ENCODE data around the gene PLP2.

Gene PLP2

DNA sequence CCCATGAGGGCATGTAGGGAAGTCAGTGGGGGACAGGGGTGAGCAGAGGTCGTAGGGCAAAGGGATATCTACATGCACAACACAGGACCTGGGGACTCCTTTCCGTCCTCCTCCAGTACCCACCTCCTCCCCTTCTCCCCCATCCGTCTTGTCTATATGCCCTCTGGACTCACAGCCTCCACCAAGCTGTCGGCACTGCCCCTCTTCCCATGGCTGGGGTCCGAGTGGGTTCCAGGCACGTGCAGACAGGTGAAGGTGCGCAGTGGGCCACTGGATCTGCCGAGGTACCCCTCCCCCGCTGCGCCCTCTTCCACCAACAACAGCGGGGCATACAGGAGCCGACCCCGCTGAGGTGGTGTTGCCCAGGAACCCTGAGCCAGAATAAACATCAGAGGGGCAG is 33.7 kb downstream of the PLP2 start:
- ChIA-PET CTCF (no interaction called here), POLR2A (no interaction called here)
- DNase-seq (ENCODE audit: extremely low spot score) = no peak
- TF ChIP-seq NFRKB (IDR thresholded peaks at IDR 0.05) = no peak
- TF ChIP-seq SUZ12 (IDR thresholded peaks at IDR 0.05) = no peak
- no peak for TF ChIP-seq ARNT (IDR thresholded peaks at IDR 0.05)
- no peak for TF ChIP-seq L3MBTL2 (conservative IDR thresholded peaks at IDR 0.05)
- TF ChIP-seq ELF4 (IDR thresholded peaks at IDR 0.05) = no peak
- no peak for TF ChIP-seq FOXA1 (IDR thresholded peaks at IDR 0.05)
- no peak for TF ChIP-seq HDGF (IDR thresholded peaks at IDR 0.05; ENCODE audit: borderline replicate concordance)

DNA sequence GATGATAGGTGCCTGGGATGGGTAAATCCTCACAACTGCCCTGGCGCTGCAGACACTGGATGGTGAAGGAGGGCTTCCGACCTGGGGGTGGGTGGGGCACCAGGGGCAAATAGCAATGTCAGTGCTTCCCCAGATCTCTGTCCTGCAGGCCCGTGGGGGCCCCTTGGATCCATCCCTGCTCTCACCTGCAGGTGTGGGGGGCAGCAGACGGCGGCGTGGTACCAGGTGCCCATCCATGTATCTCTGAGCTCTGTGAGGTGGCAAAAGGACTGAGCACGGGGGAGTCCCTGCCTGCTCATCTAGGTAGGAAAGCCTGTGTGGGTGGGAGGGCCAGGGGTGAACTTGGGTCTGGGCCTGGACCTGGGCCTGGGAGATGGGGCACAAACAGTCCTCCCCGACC is 34.8 kb downstream of the PLP2 start:
- DNase-seq (ENCODE audit: extremely low spot score) = no peak
- ChIA-PET CTCF (no interaction called here), POLR2A (interaction anchor here (0.8 kb wide), 1 partner anchor 29 kb away, joined by 3 read pairs; the partner anchor contains the start of gene CCDC22)
- TF ChIP-seq SP1 (IDR thresholded peaks at IDR 0.05) (no peak), ELF4 (IDR thresholded peaks at IDR 0.05) (no peak), FOXM1 (IDR thresholded peaks at IDR 0.05; ENCODE audit: borderline replicate concordance) (no peak), ZNF384 (IDR thresholded peaks at IDR 0.05) (no peak), TARDBP (IDR thresholded peaks at IDR 0.05) (no peak), CTBP1 (IDR thresholded peaks at IDR 0.05; ENCODE audit: borderline replicate concordance) (no peak), FOXK2 (IDR thresholded peaks at IDR 0.05) (no peak), ARNT (IDR thresholded peaks at IDR 0.05) (no peak), HDGF (IDR thresholded peaks at IDR 0.05; ENCODE audit: borderline replicate concordance) (no peak), NFRKB (IDR thresholded peaks at IDR 0.05) (no peak), LEF1 (IDR thresholded peaks at IDR 0.05; ENCODE audit: borderline replicate concordance) (no peak), BHLHE40 (IDR thresholded peaks at IDR 0.05; ENCODE audit: borderline replicate concordance) (no peak), SUZ12 (IDR thresholded peaks at IDR 0.05) (no peak), L3MBTL2 (conservative IDR thresholded peaks at IDR 0.05) (no peak), FOXA1 (IDR thresholded peaks at IDR 0.05) (no peak)
- TF ChIP-seq, protein P1, sequence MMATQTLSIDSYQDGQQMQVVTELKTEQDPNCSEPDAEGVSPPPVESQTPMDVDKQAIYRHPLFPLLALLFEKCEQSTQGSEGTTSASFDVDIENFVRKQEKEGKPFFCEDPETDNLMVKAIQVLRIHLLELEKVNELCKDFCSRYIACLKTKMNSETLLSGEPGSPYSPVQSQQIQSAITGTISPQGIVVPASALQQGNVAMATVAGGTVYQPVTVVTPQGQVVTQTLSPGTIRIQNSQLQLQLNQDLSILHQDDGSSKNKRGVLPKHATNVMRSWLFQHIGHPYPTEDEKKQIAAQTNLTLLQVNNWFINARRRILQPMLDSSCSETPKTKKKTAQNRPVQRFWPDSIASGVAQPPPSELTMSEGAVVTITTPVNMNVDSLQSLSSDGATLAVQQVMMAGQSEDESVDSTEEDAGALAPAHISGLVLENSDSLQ (IDR thresholded peaks at IDR 0.05) = no peak

DNA sequence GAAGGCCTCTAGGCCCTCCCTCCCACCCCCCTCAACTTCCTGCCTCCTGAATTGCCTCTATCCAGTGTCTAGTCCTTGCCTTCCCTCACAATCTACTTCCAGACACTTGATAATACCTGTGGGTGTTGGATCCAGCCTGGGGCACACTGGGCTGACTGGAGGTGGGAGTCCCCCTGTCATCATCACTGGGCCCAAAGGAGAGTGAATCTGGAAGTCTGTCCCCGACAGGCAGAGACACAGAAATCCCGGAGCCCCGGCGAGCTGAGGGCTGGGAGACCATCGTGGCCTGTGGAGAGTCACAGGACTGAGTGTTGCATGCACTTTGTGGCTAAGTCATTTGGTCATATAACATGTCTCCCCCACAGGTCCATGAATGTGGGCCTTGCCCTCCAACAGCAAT is 36.7 kb downstream of the PLP2 start:
- DNase-seq (ENCODE audit: extremely low spot score) = no peak
- POLR2A ChIA-PET = no interaction called here
- CTCF ChIA-PET = no interaction called here
- TF ChIP-seq LEF1 (IDR thresholded peaks at IDR 0.05; ENCODE audit: borderline replicate concordance) (no peak), L3MBTL2 (conservative IDR thresholded peaks at IDR 0.05) (no peak), HDGF (IDR thresholded peaks at IDR 0.05; ENCODE audit: borderline replicate concordance) (no peak), FOXK2 (IDR thresholded peaks at IDR 0.05) (no peak), FOXM1 (IDR thresholded peaks at IDR 0.05; ENCODE audit: borderline replicate concordance) (no peak), CTBP1 (IDR thresholded peaks at IDR 0.05; ENCODE audit: borderline replicate concordance) (no peak)

DNA sequence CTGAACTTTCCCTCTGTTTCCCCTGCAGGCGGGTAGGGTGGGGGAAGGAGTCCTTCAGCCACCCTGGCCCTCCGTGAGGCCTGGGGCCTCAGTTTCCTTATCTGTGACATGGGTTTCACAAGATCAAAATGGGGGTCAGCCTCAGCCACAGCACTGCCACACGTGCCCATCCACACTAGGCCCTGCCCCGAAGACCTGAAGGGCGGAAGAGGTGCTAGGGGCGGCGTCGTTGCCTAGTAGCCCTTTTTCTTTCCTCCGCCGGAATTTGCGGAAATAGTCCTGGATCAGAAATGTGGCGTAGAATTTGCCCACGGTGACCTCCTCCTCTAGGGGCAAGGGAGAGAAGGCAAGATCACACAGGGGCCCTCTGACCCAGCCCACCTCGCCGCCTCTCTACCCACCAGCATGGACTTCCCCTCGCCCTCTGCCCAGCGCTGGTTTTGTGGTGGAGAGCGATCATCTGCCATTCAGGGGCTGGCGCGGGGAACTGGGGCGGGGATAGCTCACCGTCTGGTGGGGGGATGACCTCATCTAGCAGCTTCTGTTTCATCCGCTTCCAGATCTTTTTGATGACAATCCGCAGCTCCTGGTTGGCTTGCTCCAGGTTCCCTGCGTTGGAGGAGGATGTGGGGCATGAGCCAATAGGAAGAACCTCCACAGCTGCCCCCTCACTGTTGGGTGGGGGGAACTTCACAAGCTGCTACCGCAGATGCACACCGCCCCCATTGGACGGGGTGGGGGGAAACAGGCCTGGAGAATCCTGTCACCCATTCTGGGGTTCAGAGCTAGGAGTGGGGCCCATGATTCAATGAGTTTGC is 37.9 kb downstream of the PLP2 start:
- ChIA-PET POLR2A (no interaction called here), CTCF (no interaction called here)
- no peak for DNase-seq (ENCODE audit: extremely low spot score)
- TF ChIP-seq ELF4 (IDR thresholded peaks at IDR 0.05) = no peak
- no peak for TF ChIP-seq SP1 (IDR thresholded peaks at IDR 0.05)
- TF ChIP-seq BHLHE40 (IDR thresholded peaks at IDR 0.05; ENCODE audit: borderline replicate concordance) = no peak
- no peak for TF ChIP-seq FOXM1 (IDR thresholded peaks at IDR 0.05; ENCODE audit: borderline replicate concordance)
- TF ChIP-seq FOXA1 (IDR thresholded peaks at IDR 0.05) = no peak

DNA sequence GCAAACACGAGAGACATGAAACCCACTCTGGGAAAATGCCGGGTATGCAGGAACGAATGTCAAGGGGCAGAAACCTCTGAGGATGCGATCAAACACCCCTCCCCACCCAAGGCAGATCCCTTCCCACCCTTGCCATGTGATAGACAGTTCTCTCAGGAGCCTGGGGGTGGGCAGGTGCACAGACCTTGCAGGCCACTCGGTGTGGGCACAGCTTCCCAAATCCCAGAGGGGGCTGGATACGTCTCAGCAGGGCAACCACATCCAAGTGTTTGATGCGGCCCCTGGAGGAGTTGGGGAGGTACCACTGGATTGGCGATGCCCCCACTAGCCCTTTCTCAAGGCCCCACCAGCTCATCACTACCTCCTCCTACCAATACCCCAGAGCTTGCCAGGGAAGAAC is 38.7 kb downstream of the PLP2 start:
- TF ChIP-seq, protein P1 (IDR thresholded peaks at IDR 0.05) = no peak
- TF ChIP-seq CTBP1 (IDR thresholded peaks at IDR 0.05; ENCODE audit: borderline replicate concordance) (no peak), LEF1 (IDR thresholded peaks at IDR 0.05; ENCODE audit: borderline replicate concordance) (no peak), ELF4 (IDR thresholded peaks at IDR 0.05) (no peak), NFRKB (IDR thresholded peaks at IDR 0.05) (no peak), ARNT (IDR thresholded peaks at IDR 0.05) (no peak), ZNF384 (IDR thresholded peaks at IDR 0.05) (no peak), BHLHE40 (IDR thresholded peaks at IDR 0.05; ENCODE audit: borderline replicate concordance) (no peak), FOXA1 (IDR thresholded peaks at IDR 0.05) (no peak), HDGF (IDR thresholded peaks at IDR 0.05; ENCODE audit: borderline replicate concordance) (no peak), L3MBTL2 (conservative IDR thresholded peaks at IDR 0.05) (no peak), TARDBP (IDR thresholded peaks at IDR 0.05) (no peak), FOXK2 (IDR thresholded peaks at IDR 0.05) (no peak), SP1 (IDR thresholded peaks at IDR 0.05) (no peak), FOXM1 (IDR thresholded peaks at IDR 0.05; ENCODE audit: borderline replicate concordance) (no peak)
- no peak for DNase-seq (ENCODE audit: extremely low spot score)
- CTCF ChIA-PET = no interaction called here
- POLR2A ChIA-PET = interaction anchor here (0.8 kb wide), 1 partner anchor 10 kb away, joined by 3 read pairs; the partner anchor contains the start of gene SYP

DNA sequence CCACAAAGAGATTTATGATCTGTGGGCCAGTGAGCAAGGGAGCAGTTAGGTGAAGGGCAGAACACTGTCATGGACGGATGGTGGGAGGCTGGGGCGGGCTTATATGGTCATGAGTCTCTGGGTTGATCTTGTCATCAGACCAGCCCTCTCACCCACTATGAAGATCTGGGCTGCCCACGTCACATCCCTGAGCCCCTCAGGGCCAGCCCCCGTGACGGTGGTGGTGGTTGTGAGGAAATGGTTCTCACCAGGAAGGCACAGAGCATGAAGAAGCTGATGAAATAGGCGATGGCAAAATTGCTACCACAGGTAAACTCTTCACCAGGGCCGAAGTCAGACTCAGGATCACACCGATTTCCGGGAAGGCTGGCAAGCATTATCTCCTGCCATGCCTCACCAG is 39.4 kb downstream of the PLP2 start:
- TF ChIP-seq CTBP1 (IDR thresholded peaks at IDR 0.05; ENCODE audit: borderline replicate concordance) (no peak), FOXK2 (IDR thresholded peaks at IDR 0.05) (no peak), NFRKB (IDR thresholded peaks at IDR 0.05) (no peak), L3MBTL2 (conservative IDR thresholded peaks at IDR 0.05) (no peak), ARNT (IDR thresholded peaks at IDR 0.05) (no peak), SP1 (IDR thresholded peaks at IDR 0.05) (no peak), LEF1 (IDR thresholded peaks at IDR 0.05; ENCODE audit: borderline replicate concordance) (no peak), HDGF (IDR thresholded peaks at IDR 0.05; ENCODE audit: borderline replicate concordance) (no peak), BHLHE40 (IDR thresholded peaks at IDR 0.05; ENCODE audit: borderline replicate concordance) (no peak), ZNF384 (IDR thresholded peaks at IDR 0.05) (no peak), FOXM1 (IDR thresholded peaks at IDR 0.05; ENCODE audit: borderline replicate concordance) (no peak), TARDBP (IDR thresholded peaks at IDR 0.05) (no peak), SUZ12 (IDR thresholded peaks at IDR 0.05) (no peak), FOXA1 (IDR thresholded peaks at IDR 0.05) (no peak), ELF4 (IDR thresholded peaks at IDR 0.05) (no peak)
- TF ChIP-seq, protein P1 (IDR thresholded peaks at IDR 0.05) = no peak
- ChIA-PET CTCF (no interaction called here), POLR2A (interaction anchor here (0.8 kb wide), 1 partner anchor 11 kb away, joined by 3 read pairs; the partner anchor contains the start of gene SYP)
- DNase-seq (ENCODE audit: extremely low spot score) = no peak
